ENCODE measurements around the gene HECTD1.

DNA sequence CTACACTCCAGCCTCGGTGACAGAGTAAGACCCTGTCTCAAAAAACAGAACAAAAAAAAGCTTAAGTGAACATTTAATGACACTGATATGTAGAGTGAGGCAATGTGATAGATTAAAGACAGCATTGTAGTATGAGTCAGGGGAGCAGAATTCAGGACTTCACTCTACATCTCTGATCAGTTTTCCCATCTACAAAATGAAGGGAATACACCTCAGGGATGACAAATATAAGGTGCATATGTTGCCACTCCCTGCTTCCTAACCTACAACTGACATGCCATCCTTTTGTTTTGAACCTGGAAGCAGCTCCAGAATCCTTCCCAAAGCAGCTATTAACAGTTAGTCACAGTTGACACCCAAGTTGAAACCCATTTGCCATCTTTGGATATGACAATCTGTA lies 150.6 kb downstream of the HECTD1 start:
- TF ChIP-seq, protein P1, sequence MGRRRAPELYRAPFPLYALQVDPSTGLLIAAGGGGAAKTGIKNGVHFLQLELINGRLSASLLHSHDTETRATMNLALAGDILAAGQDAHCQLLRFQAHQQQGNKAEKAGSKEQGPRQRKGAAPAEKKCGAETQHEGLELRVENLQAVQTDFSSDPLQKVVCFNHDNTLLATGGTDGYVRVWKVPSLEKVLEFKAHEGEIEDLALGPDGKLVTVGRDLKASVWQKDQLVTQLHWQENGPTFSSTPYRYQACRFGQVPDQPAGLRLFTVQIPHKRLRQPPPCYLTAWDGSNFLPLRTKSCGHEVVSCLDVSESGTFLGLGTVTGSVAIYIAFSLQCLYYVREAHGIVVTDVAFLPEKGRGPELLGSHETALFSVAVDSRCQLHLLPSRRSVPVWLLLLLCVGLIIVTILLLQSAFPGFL (CRISPR knock-in tag; IDR thresholded peaks at IDR 0.05; ENCODE audit: borderline replicate concordance), result no peak
- TF ChIP-seq, protein P2, sequence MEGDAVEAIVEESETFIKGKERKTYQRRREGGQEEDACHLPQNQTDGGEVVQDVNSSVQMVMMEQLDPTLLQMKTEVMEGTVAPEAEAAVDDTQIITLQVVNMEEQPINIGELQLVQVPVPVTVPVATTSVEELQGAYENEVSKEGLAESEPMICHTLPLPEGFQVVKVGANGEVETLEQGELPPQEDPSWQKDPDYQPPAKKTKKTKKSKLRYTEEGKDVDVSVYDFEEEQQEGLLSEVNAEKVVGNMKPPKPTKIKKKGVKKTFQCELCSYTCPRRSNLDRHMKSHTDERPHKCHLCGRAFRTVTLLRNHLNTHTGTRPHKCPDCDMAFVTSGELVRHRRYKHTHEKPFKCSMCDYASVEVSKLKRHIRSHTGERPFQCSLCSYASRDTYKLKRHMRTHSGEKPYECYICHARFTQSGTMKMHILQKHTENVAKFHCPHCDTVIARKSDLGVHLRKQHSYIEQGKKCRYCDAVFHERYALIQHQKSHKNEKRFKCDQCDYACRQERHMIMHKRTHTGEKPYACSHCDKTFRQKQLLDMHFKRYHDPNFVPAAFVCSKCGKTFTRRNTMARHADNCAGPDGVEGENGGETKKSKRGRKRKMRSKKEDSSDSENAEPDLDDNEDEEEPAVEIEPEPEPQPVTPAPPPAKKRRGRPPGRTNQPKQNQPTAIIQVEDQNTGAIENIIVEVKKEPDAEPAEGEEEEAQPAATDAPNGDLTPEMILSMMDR (IDR thresholded peaks at IDR 0.05), result no peak
- TF ChIP-seq TEAD1 (CRISPR knock-in tag; IDR thresholded peaks at IDR 0.05) (no peak), HMGA2 (CRISPR knock-in tag; IDR thresholded peaks at IDR 0.05) (no peak), CREM (CRISPR knock-in tag; IDR thresholded peaks at IDR 0.05) (no peak), GTF2I (CRISPR knock-in tag; conservative IDR thresholded peaks at IDR 0.05) (no peak), FOXP1 (CRISPR knock-in tag; IDR thresholded peaks at IDR 0.05; ENCODE audit: borderline replicate concordance) (no peak)
- TF ChIP-seq, protein P3, sequence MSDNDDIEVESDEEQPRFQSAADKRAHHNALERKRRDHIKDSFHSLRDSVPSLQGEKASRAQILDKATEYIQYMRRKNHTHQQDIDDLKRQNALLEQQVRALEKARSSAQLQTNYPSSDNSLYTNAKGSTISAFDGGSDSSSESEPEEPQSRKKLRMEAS (CRISPR knock-in tag; IDR thresholded peaks at IDR 0.05), result no peak
- TF ChIP-seq, protein P4, sequence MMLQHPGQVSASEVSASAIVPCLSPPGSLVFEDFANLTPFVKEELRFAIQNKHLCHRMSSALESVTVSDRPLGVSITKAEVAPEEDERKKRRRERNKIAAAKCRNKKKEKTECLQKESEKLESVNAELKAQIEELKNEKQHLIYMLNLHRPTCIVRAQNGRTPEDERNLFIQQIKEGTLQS (CRISPR knock-in tag; conservative IDR thresholded peaks at IDR 0.05), result no peak
- TF ChIP-seq, protein P5, sequence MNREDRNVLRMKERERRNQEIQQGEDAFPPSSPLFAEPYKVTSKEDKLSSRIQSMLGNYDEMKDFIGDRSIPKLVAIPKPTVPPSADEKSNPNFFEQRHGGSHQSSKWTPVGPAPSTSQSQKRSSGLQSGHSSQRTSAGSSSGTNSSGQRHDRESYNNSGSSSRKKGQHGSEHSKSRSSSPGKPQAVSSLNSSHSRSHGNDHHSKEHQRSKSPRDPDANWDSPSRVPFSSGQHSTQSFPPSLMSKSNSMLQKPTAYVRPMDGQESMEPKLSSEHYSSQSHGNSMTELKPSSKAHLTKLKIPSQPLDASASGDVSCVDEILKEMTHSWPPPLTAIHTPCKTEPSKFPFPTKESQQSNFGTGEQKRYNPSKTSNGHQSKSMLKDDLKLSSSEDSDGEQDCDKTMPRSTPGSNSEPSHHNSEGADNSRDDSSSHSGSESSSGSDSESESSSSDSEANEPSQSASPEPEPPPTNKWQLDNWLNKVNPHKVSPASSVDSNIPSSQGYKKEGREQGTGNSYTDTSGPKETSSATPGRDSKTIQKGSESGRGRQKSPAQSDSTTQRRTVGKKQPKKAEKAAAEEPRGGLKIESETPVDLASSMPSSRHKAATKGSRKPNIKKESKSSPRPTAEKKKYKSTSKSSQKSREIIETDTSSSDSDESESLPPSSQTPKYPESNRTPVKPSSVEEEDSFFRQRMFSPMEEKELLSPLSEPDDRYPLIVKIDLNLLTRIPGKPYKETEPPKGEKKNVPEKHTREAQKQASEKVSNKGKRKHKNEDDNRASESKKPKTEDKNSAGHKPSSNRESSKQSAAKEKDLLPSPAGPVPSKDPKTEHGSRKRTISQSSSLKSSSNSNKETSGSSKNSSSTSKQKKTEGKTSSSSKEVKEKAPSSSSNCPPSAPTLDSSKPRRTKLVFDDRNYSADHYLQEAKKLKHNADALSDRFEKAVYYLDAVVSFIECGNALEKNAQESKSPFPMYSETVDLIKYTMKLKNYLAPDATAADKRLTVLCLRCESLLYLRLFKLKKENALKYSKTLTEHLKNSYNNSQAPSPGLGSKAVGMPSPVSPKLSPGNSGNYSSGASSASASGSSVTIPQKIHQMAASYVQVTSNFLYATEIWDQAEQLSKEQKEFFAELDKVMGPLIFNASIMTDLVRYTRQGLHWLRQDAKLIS (CRISPR knock-in tag; IDR thresholded peaks at IDR 0.05; ENCODE audit: borderline replicate concordance), result no peak

Measured in WTC11 (cell line).